Keratinocyte (primary cell): ENCODE results near the gene ZBTB40. TPM values are rescaled to one million over a fixed set of nuclear protein-coding genes. Genes with fewer than 3 reads are reported as not detected.

ENCODE experiments used
- DNase-seq: peaks from one replicate; pipeline ENCODE4 v3.0.0-alpha.2; 2011; ENCODE audit warnings: low read depth, missing footprints, low spot score
- FAIRE-seq: peaks from 2 replicates; lab custom pipeline; 2011; peaks lifted over from hg19 to GRCh38; lab: Jason Lieb, UNC
- H2AFZ ChIP-seq: 2 replicates; pipeline ENCODE4 v1.6.0; 2012; ENCODE audit warnings: low read length, control low read depth, inconsistent platforms; ENCODE audit not compliant: control insufficient read depth
- H3K27ac ChIP-seq: 2 replicates; pipeline ENCODE4 v1.5.1; 2011; ENCODE audit warnings: low read length; ENCODE audit not compliant: control insufficient read depth, insufficient read depth
- H3K27me3 ChIP-seq: 3 replicates; pipeline ENCODE4 v1.6.0; 2011; ENCODE audit warnings: low read length; ENCODE audit not compliant: control insufficient read depth, insufficient read depth; ENCODE audit errors: extremely low read depth
- H3K36me3 ChIP-seq, 2 experiments: 2 replicates in 1 of 2; 3 replicates in 1 of 2; pipeline ENCODE4 v1.5.1; 2011; ENCODE audit warnings: low read length in 2 of 2, mild to moderate bottlenecking in 1 of 2; ENCODE audit not compliant: control insufficient read depth in 2 of 2, insufficient read depth in 2 of 2; ENCODE audit errors: extremely low read depth in 1 of 2
- H3K4me1 ChIP-seq: 3 replicates; pipeline ENCODE4 v1.5.1; 2011; ENCODE audit warnings: low read length; ENCODE audit not compliant: control insufficient read depth, insufficient read depth; ENCODE audit errors: extremely low read depth
- H3K4me2 ChIP-seq: 3 replicates; pipeline ENCODE4 v1.6.0; 2011; ENCODE audit warnings: low read depth, low read length; ENCODE audit not compliant: control insufficient read depth, insufficient read depth; ENCODE audit errors: extremely low read depth
- H3K4me3 ChIP-seq, 3 experiments: fragments of 200-600 bp in 1 of 3; sonication (generic) in 1 of 3; 2 replicates in 2 of 3; 3 replicates in 1 of 3; pipeline ENCODE4 v1.5.1; 2011 to 2016; ENCODE audit warnings: low read length in 3 of 3, mild to moderate bottlenecking in 3 of 3, control low read depth in 2 of 3, inconsistent platforms in 1 of 3, low read depth in 1 of 3, mixed read lengths in 1 of 3, mixed run types in 1 of 3, moderate library complexity in 1 of 3; ENCODE audit not compliant: control insufficient read depth in 2 of 3, insufficient read depth in 2 of 3; ENCODE audit errors: extremely low read depth in 1 of 3
- H3K79me2 ChIP-seq: 2 replicates; pipeline ENCODE4 v1.6.0; 2012; ENCODE audit warnings: low read length; ENCODE audit not compliant: control insufficient read depth, insufficient read depth
- H3K9ac ChIP-seq: 3 replicates; pipeline ENCODE4 v1.6.0; 2011; ENCODE audit warnings: low read length; ENCODE audit not compliant: control insufficient read depth, insufficient read depth; ENCODE audit errors: extremely low read depth
- H3K9me1 ChIP-seq: 3 replicates; pipeline ENCODE4 v1.6.0; 2011; ENCODE audit warnings: low read length; ENCODE audit not compliant: control insufficient read depth, insufficient read depth; ENCODE audit errors: extremely low read depth
- H3K9me3 ChIP-seq: 2 replicates; pipeline ENCODE4 v1.5.1; 2012; ENCODE audit warnings: low read depth, low read length; ENCODE audit not compliant: control insufficient read depth
- H4K20me1 ChIP-seq: 3 replicates; pipeline ENCODE4 v1.6.0; 2011; ENCODE audit warnings: low read length; ENCODE audit not compliant: control insufficient read depth, insufficient read depth; ENCODE audit errors: extremely low read depth
- CTCF ChIP-seq, 3 experiments: IDR thresholded peaks in 1 of 3; conservative IDR thresholded peaks in 1 of 3; optimal IDR thresholded peaks in 1 of 3; 2 replicates in 2 of 3; 3 replicates in 1 of 3; pipeline versions ENCODE3 to v1.5.1; 2011; ENCODE audit warnings: low read length in 3 of 3, mild to moderate bottlenecking in 3 of 3, moderate library complexity in 2 of 3, control low read depth in 1 of 3, inconsistent platforms in 1 of 3; ENCODE audit not compliant: insufficient read depth in 2 of 3; ENCODE audit errors: extremely low read depth in 1 of 3
- EZH2 ChIP-seq: IDR thresholded peaks from one replicate; pipeline ENCODE4 v1.6.1; 2012; ENCODE audit warnings: inconsistent platforms, mild to moderate bottlenecking, low read length, moderate library complexity
- dilution Hi-C: fragments of 300-500 bp; cut with MboI; formaldehyde crosslinking; loops from one replicate; pipeline ENCODE4 v1.7.0; 2020; ENCODE audit warnings: low sequenced_read_pairs; ENCODE audit not compliant: extremely low pct_ligation_motif_present
- polyA plus RNA-seq, 5 experiments: library from polyadenylated mRNA; depleted of rRNA in 3 of 5; stranded (reverse) in 3 of 5; stranded (forward) in 1 of 5; unstranded in 1 of 5; fragments of >200 nt; gene quantifications; 1 replicate in 1 of 5; 2 replicates in 3 of 5; 3 replicates in 1 of 5; pipeline versions ENCODE4 v1.2.1 to v1.2.3, GENCODE V29; 2011 to 2012; ENCODE audit warnings: missing spikeins in 2 of 5, low read depth in 1 of 5, low replicate concordance in 1 of 5

ZBTB40 gene
- polyA plus RNA-seq, 1 donor (not counting 4 experiments of a cell fraction or from before 2014, with no cell fraction given), result 5.0 TPM

- Histone ChIP-seq H3K27me3 (peaks cover 50% of the 10 kb centered on the region), H3K27ac (no peak overlapping the region), H3K9ac (no peak overlapping the region), H2AFZ (no peak overlapping the region), H3K4me1 (no peaks in the 10 kb centered on the region), H3K79me2 (no peaks in the 10 kb centered on the region), H3K9me1 (no peaks in the 10 kb centered on the region), H3K4me3 (no peak overlapping the region), H3K36me3 (no peaks in the 10 kb centered on the region), H4K20me1 (no peaks in the 10 kb centered on the region), H3K9me3 (no peaks in the 10 kb centered on the region), H3K4me2 (no peak overlapping the region)
- TF ChIP-seq CTCF (optimal IDR thresholded peaks at IDR 0.05 in 1 of 3, IDR thresholded peaks at IDR 0.05 in 1 of 3, conservative IDR thresholded peaks at IDR 0.05 in 1 of 3; ENCODE audit: extremely low read depth in 1 of 3, insufficient read depth in 2 of 3, low read length in 3 of 3) (no peak), EZH2 (peak; percentile 25)
- dilution Hi-C loops, result no loop called here
- DNase-seq (no peak), FAIRE-seq (no peak)
Measured at GRCh38 chr1:22545141-22545540, 93.5 kb downstream of the ZBTB40 start.

- dilution Hi-C loops, result no loop called here
- TF ChIP-seq CTCF (optimal IDR thresholded peaks at IDR 0.05 in 1 of 3, IDR thresholded peaks at IDR 0.05 in 1 of 3, conservative IDR thresholded peaks at IDR 0.05 in 1 of 3; ENCODE audit: extremely low read depth in 1 of 3, insufficient read depth in 2 of 3, low read length in 3 of 3), result no peak
- TF ChIP-seq EZH2, result no peak
- Histone ChIP-seq H4K20me1 (no peaks in the 10 kb centered on the region), H2AFZ (no peak overlapping the region), H3K4me2 (no peak overlapping the region), H3K9me3 (no peaks in the 10 kb centered on the region), H3K36me3 (no peaks in the 10 kb centered on the region), H3K4me1 (no peaks in the 10 kb centered on the region), H3K9me1 (no peaks in the 10 kb centered on the region), H3K79me2 (no peaks in the 10 kb centered on the region), H3K27ac (no peak overlapping the region), H3K27me3 (peaks cover 55% of the 10 kb centered on the region), H3K9ac (no peak overlapping the region), H3K4me3 (no peak overlapping the region)
- FAIRE-seq, result no peak
- DNase-seq, result no peak
Measured at GRCh38 chr1:22547186-22547817, 95.7 kb downstream of the ZBTB40 start.
